Aorta (tissue), 5 donors: ENCODE data around the gene TLCD3A. TPM values are rescaled to one million over a fixed set of nuclear protein-coding genes. Genes with fewer than 3 reads are reported as not detected.
"Not testable (repeated sequence)": the region's sequence is repeated elsewhere in the genome, so short reads cannot be mapped to it uniquely, and the experiment has no call there.

Experiments used
- ATAC-seq: fragments of 200-7000 bp; cut with Tn5 transposase; one replicate; pipeline ENCODE4 v1.9.1; 2022; ENCODE audit warnings: moderate library complexity; ENCODE audit not compliant: low FRiP score
- DNase-seq, 2 donors: peaks; one replicate each; pipeline ENCODE4 v3.0.0-alpha.2; 2020
- H3K27ac ChIP-seq, 2 donors: one replicate each; pipeline ENCODE4 v1.5.1; 2013; ENCODE audit warnings: low read length in 2 of 2, mild to moderate bottlenecking in 2 of 2, moderate library complexity in 2 of 2, control low read depth in 1 of 2, inconsistent platforms in 1 of 2, low read depth in 1 of 2
- H3K27me3 ChIP-seq, 2 donors: one replicate each; pipeline ENCODE4 v1.6.1; 2013; ENCODE audit warnings: control low read depth in 1 of 2, low read length in 1 of 2, mild to moderate bottlenecking in 1 of 2, moderate library complexity in 1 of 2; ENCODE audit not compliant: insufficient read depth in 2 of 2, control insufficient read depth in 1 of 2
- H3K36me3 ChIP-seq, 2 donors: one replicate each; pipeline ENCODE4 v1.6.1; 2013; ENCODE audit warnings: control low read depth in 1 of 2, low read length in 1 of 2, mild to moderate bottlenecking in 1 of 2; ENCODE audit not compliant: insufficient read depth in 2 of 2, control insufficient read depth in 1 of 2
- H3K4me1 ChIP-seq, 2 donors: one replicate each; pipeline ENCODE4 v1.6.1; 2013; ENCODE audit warnings: low read length in 2 of 2, control low read depth in 1 of 2, mild to moderate bottlenecking in 1 of 2, moderate library complexity in 1 of 2; ENCODE audit not compliant: insufficient read depth in 2 of 2, control insufficient read depth in 1 of 2
- H3K4me3 ChIP-seq, 2 donors: one replicate each; pipeline ENCODE4 v1.5.1; 2013; ENCODE audit warnings: low read length in 2 of 2, control low read depth in 1 of 2, mild to moderate bottlenecking in 1 of 2
- H3K9me3 ChIP-seq: one replicate; pipeline ENCODE4 v1.6.1; 2013; ENCODE audit warnings: mild to moderate bottlenecking, low read length; ENCODE audit not compliant: control insufficient read depth
- WGBS, 2 donors: extraction: QIAGEN DNeasy Blood & Tissue Kit; methylation state at CpG; one replicate each; pipeline ENCODE4 v1.1.7; 2013; 5-methylcytosine and 5-hydroxymethylcytosine counted together
- intact Hi-C, 2 donors: fragments of 100-400 bp; cut with DNase I; formaldehyde crosslinking; loops; one replicate each; pipeline versions ENCODE4 v1.14.2 to v1.15.0; 2022
- polyA plus RNA-seq, 2 donors: library from polyadenylated mRNA; stranded (reverse); fragments of 200-250 nt; gene quantifications; one replicate each; pipeline ENCODE4 v1.2.3, GENCODE V29; 2013
- total RNA-seq, 2 donors: library from RNA; stranded (reverse); fragmentation: NEBNext Ultra II Directional; extraction: Animal tissue kit (Norgen Biotek cat#: 25700); gene quantifications; one replicate each; pipeline ENCODE4 v1.2.1, GENCODE V29; 2021
- donor health status: healthy with polysubstance abuse.
- donor health status: Bipolar disorder and iron deficiency.
- donor health status: DM: no; HTN: no; CAD: no.
- donor health status: DM: no; HTN: no; CAD: no.
- donor health status: DM: yes; HTN: yes; CAD: no.

Gene TLCD3A
- total and polyA plus RNA-seq, 4 donors, result 2.8 to 11.1 (median 6.2) TPM

GRCh38 chr17:740240-741017, 8.0 kb downstream of the TLCD3A start:
- H3K36me3 ChIP-seq, result peaks cover 0 to 5% of the 10 kb centered on the region in 2 donors
- no peaks in the 10 kb centered on the region for H3K9me3 ChIP-seq
- no peaks in the 10 kb centered on the region for H3K4me1 ChIP-seq
- no peak overlapping the region for H3K27ac ChIP-seq
- 85 to 88% methylated on average over 18 of the region's 18 CpGs for WGBS, 2 donors
- no peak overlapping the region for H3K4me3 ChIP-seq
- H3K27me3 ChIP-seq, result no peaks in the 10 kb centered on the region
- ATAC-seq (no peak), DNase-seq (peak in 1 of 2 donors; percentile 56)
- intact Hi-C loops, result no loop called here

- Histone ChIP-seq H3K27ac (no peak overlapping the region), H3K9me3 (no peaks in the 10 kb centered on the region), H3K27me3 (no peaks in the 10 kb centered on the region), H3K4me3 (no peak overlapping the region), H3K36me3 (peaks cover 0 to 9% of the 10 kb centered on the region in 2 donors), H3K4me1 (no peaks in the 10 kb centered on the region)
- intact Hi-C loops, result no loop called here
- DNase-seq, result no peak
- no peak for ATAC-seq
- 82 to 83% methylated on average over 11 of the region's 11 CpGs for WGBS, 2 donors
Measured at GRCh38 chr17:742147-742793, 9.9 kb downstream of the TLCD3A start.

- Histone ChIP-seq H3K36me3 (peaks cover 0 to 9% of the 10 kb centered on the region in 2 donors), H3K4me3 (no peak overlapping the region), H3K27ac (no peak overlapping the region), H3K27me3 (no peaks in the 10 kb centered on the region), H3K9me3 (no peaks in the 10 kb centered on the region), H3K4me1 (no peaks in the 10 kb centered on the region)
- no peak for DNase-seq
- intact Hi-C loops, result no loop called here
- ATAC-seq, result no peak
- 90 to 93% methylated on average over 4 of the region's 4 CpGs for WGBS, 2 donors
Measured at GRCh38 chr17:743139-743538, 10.7 kb downstream of the TLCD3A start.

GRCh38 chr17:744937-745336, 12.5 kb downstream of the TLCD3A start:
- ATAC-seq, result no peak
- no peak overlapping the region for H3K27ac ChIP-seq
- 78 to 84% methylated on average over 9 of the region's 9 CpGs for WGBS, 2 donors

GRCh38 chr17:745406-745805, 13.0 kb downstream of the TLCD3A start:
- 90 to 91% methylated on average over 11 of the region's 11 CpGs for WGBS, 2 donors
- Histone ChIP-seq H3K4me3 (no peak overlapping the region), H3K36me3 (peaks cover 0 to 7% of the 10 kb centered on the region in 2 donors), H3K4me1 (no peaks in the 10 kb centered on the region), H3K27me3 (no peaks in the 10 kb centered on the region), H3K9me3 (no peaks in the 10 kb centered on the region), H3K27ac (no peak overlapping the region)
- no peak for DNase-seq
- no peak for ATAC-seq
- intact Hi-C loops, result no loop called here

More at GRCh38 chr17:744937-745336, 12.5 kb downstream of the TLCD3A start:
- H3K4me3 ChIP-seq, result no peak overlapping the region
- intact Hi-C loops, result no loop called here
- H3K9me3 ChIP-seq, result no peaks in the 10 kb centered on the region
- DNase-seq, result no peak
- H3K27me3 ChIP-seq, result no peaks in the 10 kb centered on the region
- H3K36me3 ChIP-seq, result peaks cover 0 to 9% of the 10 kb centered on the region in 2 donors
- no peaks in the 10 kb centered on the region for H3K4me1 ChIP-seq

GRCh38 chr17:746181-746580, 13.8 kb downstream of the TLCD3A start:
- no peak for DNase-seq
- no peaks in the 10 kb centered on the region for H3K27me3 ChIP-seq
- no peak overlapping the region for H3K27ac ChIP-seq
- 92 to 95% methylated on average over 9 of the region's 9 CpGs for WGBS, 2 donors
- ATAC-seq, result no peak
- H3K4me1 ChIP-seq, result peaks cover 0 to 4% of the 10 kb centered on the region in 2 donors
- intact Hi-C loops, result no loop called here
- H3K9me3 ChIP-seq, result no peaks in the 10 kb centered on the region
- H3K4me3 ChIP-seq, result no peak overlapping the region
- H3K36me3 ChIP-seq, result peaks cover 0 to 5% of the 10 kb centered on the region in 2 donors

- WGBS, 2 donors, result 92% methylated on average over 38 of the region's 38 CpGs
- intact Hi-C loops, result no loop called here
- H3K27me3 ChIP-seq, result no peaks in the 10 kb centered on the region
- no peaks in the 10 kb centered on the region for H3K9me3 ChIP-seq
- DNase-seq (no peak), ATAC-seq (no peak)
- H3K27ac ChIP-seq, result no peak overlapping the region
- peaks cover 0 to 4% of the 10 kb centered on the region in 2 donors for H3K4me1 ChIP-seq
- H3K36me3 ChIP-seq, result peaks cover 0 to 3% of the 10 kb centered on the region in 2 donors
- H3K4me3 ChIP-seq, result no peak overlapping the region
Measured at GRCh38 chr17:746783-747629, 14.6 kb downstream of the TLCD3A start.

GRCh38 chr17:748604-749003, 16.2 kb downstream of the TLCD3A start:
- H3K36me3 ChIP-seq, H3K4me3 ChIP-seq, intact Hi-C loops, H3K27ac ChIP-seq, H3K4me1 ChIP-seq, H3K9me3 ChIP-seq, DNase-seq, H3K27me3 ChIP-seq, ATAC-seq: not testable (repeated sequence)
- 91 to 96% methylated on average over 4 of the region's 4 CpGs for WGBS, 2 donors
